Thoracic aorta (tissue), 2 donors: ENCODE data around the gene TRMT6. TPM values are rescaled to one million over a fixed set of nuclear protein-coding genes. Genes with fewer than 3 reads are reported as not detected.

ENCODE experiments used
- ATAC-seq: fragments of 150-250 bp; one replicate; pipeline ENCODE4 v1.8.0; 2017; ENCODE audit warnings: low read depth; ENCODE audit not compliant: insufficient number of reproducible peaks, low FRiP score
- DNase-seq: peaks from one replicate; pipeline ENCODE4 v3.0.0-alpha.2; 2020; ENCODE audit warnings: low spot score
- H3K27ac ChIP-seq, 2 donors: fragments of 200-600 bp; sonication (generic); 1 replicate in 1 of 2; 2 replicates in 1 of 2; pipeline ENCODE4 v1.5.1; 2016; ENCODE audit warnings: mild to moderate bottlenecking in 2 of 2, moderate library complexity in 2 of 2
- H3K27me3 ChIP-seq: fragments of 200-600 bp; sonication (generic); replicated peaks from 2 replicates; pipeline ENCODE4 v1.6.0; 2016; ENCODE audit warnings: mild to moderate bottlenecking; ENCODE audit not compliant: insufficient read depth
- H3K36me3 ChIP-seq: fragments of 200-600 bp; sonication (generic); one replicate; pipeline ENCODE4 v1.5.1; 2016
- H3K4me1 ChIP-seq, 2 donors: fragments of 200-600 bp; sonication (generic); 1 replicate in 1 of 2; 2 replicates in 1 of 2; pipeline versions ENCODE4 v1.5.1 to v1.6.0; 2016; ENCODE audit warnings: low read depth in 2 of 2, mild to moderate bottlenecking in 1 of 2; ENCODE audit not compliant: control insufficient read depth in 1 of 2
- H3K4me3 ChIP-seq: fragments of 200-600 bp; sonication (generic); 2 replicates; pipeline ENCODE4 v1.5.1; 2016; ENCODE audit warnings: mild to moderate bottlenecking
- H3K9me3 ChIP-seq: fragments of 200-600 bp; sonication (generic); 2 replicates; pipeline ENCODE4 v1.5.1; 2016
- CTCF ChIP-seq: fragments of 200-600 bp; sonication (generic); IDR thresholded peaks from one replicate; pipeline ENCODE4 v1.5.1; 2019; ENCODE audit warnings: antibody characterized with exemption
- total RNA-seq, 2 donors: library from RNA; depleted of rRNA; stranded (reverse); fragments of >200 nt; gene quantifications; one replicate each; pipeline versions ENCODE4 v1.1.0 to v1.2.3, GENCODE V29; 2016

TRMT6 gene
- total RNA-seq, 2 donors from 2014 or later, result 5.0 to 10.9 TPM

- Histone ChIP-seq H3K9me3 (no peaks in the 10 kb centered on the region), H3K27ac (no peak overlapping the region), H3K4me1 (no peaks in the 10 kb centered on the region), H3K4me3 (no peak overlapping the region), H3K36me3 (no peaks in the 10 kb centered on the region), H3K27me3 (no peaks in the 10 kb centered on the region)
- no peak for TF ChIP-seq CTCF
- ATAC-seq (no peak), DNase-seq (no peak)
Measured at GRCh38 chr20:5928836-5929715, 21.3 kb downstream of the TRMT6 start.

GRCh38 chr20:5927749-5928462, 22.4 kb downstream of the TRMT6 start:
- Histone ChIP-seq H3K4me1 (no peaks in the 10 kb centered on the region), H3K4me3 (no peak overlapping the region), H3K27me3 (no peaks in the 10 kb centered on the region), H3K36me3 (no peaks in the 10 kb centered on the region), H3K27ac (no peak overlapping the region), H3K9me3 (no peaks in the 10 kb centered on the region)
- ATAC-seq, result no peak
- no peak for DNase-seq
- TF ChIP-seq CTCF, result no peak

GRCh38 chr20:5925551-5925950, 24.8 kb downstream of the TRMT6 start:
- ATAC-seq (no peak), DNase-seq (no peak)
- TF ChIP-seq CTCF, result no peak
- Histone ChIP-seq H3K36me3 (no peaks in the 10 kb centered on the region), H3K27ac (no peak overlapping the region), H3K4me1 (no peaks in the 10 kb centered on the region), H3K4me3 (no peak overlapping the region), H3K9me3 (no peaks in the 10 kb centered on the region), H3K27me3 (no peaks in the 10 kb centered on the region)

- no peak for ATAC-seq
- no peak for TF ChIP-seq CTCF
- H3K4me1 ChIP-seq, result no peaks in the 10 kb centered on the region
- H3K27ac ChIP-seq, result no peak overlapping the region
- no peaks in the 10 kb centered on the region for H3K36me3 ChIP-seq
- no peak overlapping the region for H3K4me3 ChIP-seq
- no peak for DNase-seq
- H3K27me3 ChIP-seq, result no peaks in the 10 kb centered on the region
- H3K9me3 ChIP-seq, result no peaks in the 10 kb centered on the region
Measured at GRCh38 chr20:5923493-5923892, 26.8 kb downstream of the TRMT6 start.

- Histone ChIP-seq H3K4me1 (no peaks in the 10 kb centered on the region), H3K27ac (no peak overlapping the region), H3K27me3 (no peaks in the 10 kb centered on the region), H3K36me3 (no peaks in the 10 kb centered on the region), H3K9me3 (no peaks in the 10 kb centered on the region), H3K4me3 (no peak overlapping the region)
- no peak for ATAC-seq
- no peak for DNase-seq
- TF ChIP-seq CTCF, result no peak
Measured at GRCh38 chr20:5920581-5920980, 29.8 kb downstream of the TRMT6 start.
